ENCODE results near the gene RAB1A. TPM values are rescaled to one million over a fixed set of nuclear protein-coding genes. Genes with fewer than 3 reads are reported as not detected.

RAB1A gene
- total and polyA plus RNA-seq, 9 of the 15 experiments (the other 6 are each of a cell fraction or from before 2014, with no cell fraction given): 43.8 to 163 (median 67.7) TPM

GRCh38 chr2:65075605-65076344, 54.1 kb downstream of the RAB1A start (continued):
- peak; percentile 6; the same call in 1 of the 2 replicates for TF ChIP-seq ZNF592 (IDR thresholded peaks at IDR 0.05)
- TF ChIP-seq RCOR1 (IDR thresholded peaks at IDR 0.05; ENCODE audit: borderline replicate concordance in 1 of 2, low read depth in 2 of 2, low read length in 2 of 2): peak in 1 of 2 experiments; percentile 58; a peak in 1 of 4 replicates
- no peak for TF ChIP-seq ATF7 (IDR thresholded peaks at IDR 0.05)
- TF ChIP-seq TAL1 (IDR thresholded peaks at IDR 0.05): peak; percentile 76
- peak; percentile 81 for TF ChIP-seq ARID1B (IDR thresholded peaks at IDR 0.05)
- no peak for TF ChIP-seq ZNF316 (IDR thresholded peaks at IDR 0.05)
- TF ChIP-seq CBFA2T3 (IDR thresholded peaks at IDR 0.05): peak; percentile 90
- peak; percentile 84 for TF ChIP-seq MEIS2 (IDR thresholded peaks at IDR 0.05; ENCODE audit: partially characterized antibody)
- TF ChIP-seq ZNF354B (CRISPR knock-in tag; IDR thresholded peaks at IDR 0.05): no peak
- no peak for TF ChIP-seq KAT8 (IDR thresholded peaks at IDR 0.05; ENCODE audit: low read depth)
- no peak for TF ChIP-seq HDAC2 (IDR thresholded peaks at IDR 0.05)
- TF ChIP-seq MIER1 (IDR thresholded peaks at IDR 0.05; ENCODE audit: low read depth): no peak
- peak; percentile 26; the same call in 1 of the 2 replicates for TF ChIP-seq LEF1 (IDR thresholded peaks at IDR 0.05)
- no peak for TF ChIP-seq ATF1 (CRISPR knock-in tag; IDR thresholded peaks at IDR 0.05)
- peak; percentile 29; the same call in 1 of the 2 replicates for TF ChIP-seq ATF1 (tag; IDR thresholded peaks at IDR 0.05)
- TF ChIP-seq KAT2B (IDR thresholded peaks at IDR 0.05; ENCODE audit: low read depth, low read length): no peak
- no peak for TF ChIP-seq BCLAF1 (IDR thresholded peaks at IDR 0.05; ENCODE audit: borderline replicate concordance in 1 of 2, control insufficient read depth in 1 of 2, low read depth in 2 of 2, low read length in 1 of 2)
- TF ChIP-seq ZNF77 (CRISPR knock-in tag; IDR thresholded peaks at IDR 0.05): no peak
- no peak for TF ChIP-seq BMI1 (IDR thresholded peaks at IDR 0.05; ENCODE audit: low read length)
- TF ChIP-seq SMAD4 (CRISPR knock-in tag; conservative IDR thresholded peaks at IDR 0.05): peak; percentile 61; the same call in 1 of the 2 replicates
- peak; percentile 52; the same call in 1 of the 2 replicates for TF ChIP-seq TEAD4 (IDR thresholded peaks at IDR 0.05; ENCODE audit: low read length)
- TF ChIP-seq TEAD4 (CRISPR knock-in tag; IDR thresholded peaks at IDR 0.05; ENCODE audit: borderline replicate concordance): no peak
- no peak for TF ChIP-seq ZNF780A (CRISPR knock-in tag; IDR thresholded peaks at IDR 0.05)

All from K562 (cell line).